ENCODE measurements around the gene PIK3CA. TPM values are rescaled to one million over a fixed set of nuclear protein-coding genes. Genes with fewer than 3 reads are reported as not detected.

The PIK3CA gene
- polyA plus RNA-seq, 3 donors: 7.4 to 9.5 (median 9.4) TPM

- DNase-seq: no peak
- TF ChIP-seq, protein P1, sequence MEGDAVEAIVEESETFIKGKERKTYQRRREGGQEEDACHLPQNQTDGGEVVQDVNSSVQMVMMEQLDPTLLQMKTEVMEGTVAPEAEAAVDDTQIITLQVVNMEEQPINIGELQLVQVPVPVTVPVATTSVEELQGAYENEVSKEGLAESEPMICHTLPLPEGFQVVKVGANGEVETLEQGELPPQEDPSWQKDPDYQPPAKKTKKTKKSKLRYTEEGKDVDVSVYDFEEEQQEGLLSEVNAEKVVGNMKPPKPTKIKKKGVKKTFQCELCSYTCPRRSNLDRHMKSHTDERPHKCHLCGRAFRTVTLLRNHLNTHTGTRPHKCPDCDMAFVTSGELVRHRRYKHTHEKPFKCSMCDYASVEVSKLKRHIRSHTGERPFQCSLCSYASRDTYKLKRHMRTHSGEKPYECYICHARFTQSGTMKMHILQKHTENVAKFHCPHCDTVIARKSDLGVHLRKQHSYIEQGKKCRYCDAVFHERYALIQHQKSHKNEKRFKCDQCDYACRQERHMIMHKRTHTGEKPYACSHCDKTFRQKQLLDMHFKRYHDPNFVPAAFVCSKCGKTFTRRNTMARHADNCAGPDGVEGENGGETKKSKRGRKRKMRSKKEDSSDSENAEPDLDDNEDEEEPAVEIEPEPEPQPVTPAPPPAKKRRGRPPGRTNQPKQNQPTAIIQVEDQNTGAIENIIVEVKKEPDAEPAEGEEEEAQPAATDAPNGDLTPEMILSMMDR (IDR thresholded peaks at IDR 0.05): no peak
- no peak overlapping the region for H3K9ac ChIP-seq (ENCODE audit: insufficient read depth, low read length, poor library complexity, severe bottlenecking)
- intact Hi-C loops (cut with micrococcal nuclease): no loop called here
- Mint-ChIP-seq H3K27ac (peak overlapping the region in 1 of 7 donors; percentile 67), H3K4me1 (peaks cover 5% of the 10 kb centered on the region), H3K4me3 (no peak overlapping the region), H3K27me3 (ENCODE audit: low read depth in 3 of 3) (no peaks in the 10 kb centered on the region), H3K36me3 (no peaks in the 10 kb centered on the region), H3K9me3 (peaks cover 0 to 10% (median 4%) of the 10 kb centered on the region in 7 donors)
- H3K4me1 ChIP-seq (ENCODE audit: control insufficient read depth in 1 of 2, insufficient read depth in 2 of 2, low read length in 2 of 2): no peaks in the 10 kb centered on the region
- no peak overlapping the region for H3K27ac ChIP-seq (ENCODE audit: low read depth in 1 of 2, low read length in 2 of 2)
- H3K27me3 ChIP-seq (ENCODE audit: control insufficient read depth in 2 of 2, insufficient read depth in 2 of 2, low read length in 2 of 2): no peaks in the 10 kb centered on the region
- no peaks in the 10 kb centered on the region for H3K36me3 ChIP-seq (replicated peaks in 1 of 2; ENCODE audit: control insufficient read depth in 1 of 2, insufficient read depth in 2 of 2, low read length in 2 of 2)
- H3K9me3 ChIP-seq (replicated peaks in 1 of 2; ENCODE audit: control insufficient read depth in 1 of 2, insufficient read depth in 1 of 2, low read length in 2 of 2): no peaks in the 10 kb centered on the region
- no peak overlapping the region for H2AFZ ChIP-seq (ENCODE audit: insufficient read depth, low read depth, low read length, poor library complexity, severe bottlenecking)
- H4K20me1 ChIP-seq (ENCODE audit: insufficient read depth, low read length): peaks cover 89% of the 10 kb centered on the region
- peaks cover 78% of the 10 kb centered on the region for H3K79me2 ChIP-seq (ENCODE audit: insufficient read depth, low read length)
- no peak overlapping the region for H3K4me2 ChIP-seq (replicated peaks; ENCODE audit: extremely low read depth, low read length, poor library complexity, severe bottlenecking)
- H3K4me3 ChIP-seq (replicated peaks in 1 of 3; ENCODE audit: low read depth in 2 of 3, low read length in 3 of 3): no peak overlapping the region
- 96% methylated on average over 3 of the region's 3 CpGs for WGBS (ENCODE audit: insufficient coverage)
Measured at GRCh38 chr3:179174316-179174715, 26.2 kb downstream of the PIK3CA start.

GRCh38 chr3:179174898-179175297 lies 26.7 kb downstream of the PIK3CA start:
- whole genome bisulfite sequencing (ENCODE audit: insufficient coverage): no CpG with 5 or more reads among the region's 1 CpG
- no peaks in the 10 kb centered on the region for H3K36me3 ChIP-seq (replicated peaks in 1 of 2; ENCODE audit: control insufficient read depth in 1 of 2, insufficient read depth in 2 of 2, low read length in 2 of 2)
- Mint-ChIP-seq H3K9me3 (peaks cover 0 to 10% (median 4%) of the 10 kb centered on the region in 7 donors), H3K4me1 (peaks cover 5% of the 10 kb centered on the region), H3K27me3 (ENCODE audit: low read depth in 3 of 3) (no peaks in the 10 kb centered on the region), H3K36me3 (no peaks in the 10 kb centered on the region), H3K27ac (no peak overlapping the region), H3K4me3 (no peak overlapping the region)
- intact Hi-C loops (cut with micrococcal nuclease): no loop called here
- no peak overlapping the region for H3K27ac ChIP-seq (ENCODE audit: low read depth in 1 of 2, low read length in 2 of 2)
- peaks cover 72% of the 10 kb centered on the region for H3K79me2 ChIP-seq (ENCODE audit: insufficient read depth, low read length)
- no peaks in the 10 kb centered on the region for H3K9me3 ChIP-seq (replicated peaks in 1 of 2; ENCODE audit: control insufficient read depth in 1 of 2, insufficient read depth in 1 of 2, low read length in 2 of 2)
- no peak for DNase-seq
- TF ChIP-seq, protein P1 (IDR thresholded peaks at IDR 0.05): no peak
- H3K4me2 ChIP-seq (replicated peaks; ENCODE audit: extremely low read depth, low read length, poor library complexity, severe bottlenecking): no peak overlapping the region
- no peak overlapping the region for H3K4me3 ChIP-seq (replicated peaks in 1 of 3; ENCODE audit: low read depth in 2 of 3, low read length in 3 of 3)
- no peak overlapping the region for H3K9ac ChIP-seq (ENCODE audit: insufficient read depth, low read length, poor library complexity, severe bottlenecking)
- no peak overlapping the region for H2AFZ ChIP-seq (ENCODE audit: insufficient read depth, low read depth, low read length, poor library complexity, severe bottlenecking)
- H4K20me1 ChIP-seq (ENCODE audit: insufficient read depth, low read length): peaks cover 89% of the 10 kb centered on the region
- no peaks in the 10 kb centered on the region for H3K27me3 ChIP-seq (ENCODE audit: control insufficient read depth in 2 of 2, insufficient read depth in 2 of 2, low read length in 2 of 2)
- no peaks in the 10 kb centered on the region for H3K4me1 ChIP-seq (ENCODE audit: control insufficient read depth in 1 of 2, insufficient read depth in 2 of 2, low read length in 2 of 2)

All from CD14-positive monocyte (primary cell).